Measurements from ENCODE around the gene MBOAT7.
"Not testable (repeated sequence)": the region's sequence is repeated elsewhere in the genome, so short reads cannot be mapped to it uniquely, and the experiment has no call there.

Gene MBOAT7

DNA sequence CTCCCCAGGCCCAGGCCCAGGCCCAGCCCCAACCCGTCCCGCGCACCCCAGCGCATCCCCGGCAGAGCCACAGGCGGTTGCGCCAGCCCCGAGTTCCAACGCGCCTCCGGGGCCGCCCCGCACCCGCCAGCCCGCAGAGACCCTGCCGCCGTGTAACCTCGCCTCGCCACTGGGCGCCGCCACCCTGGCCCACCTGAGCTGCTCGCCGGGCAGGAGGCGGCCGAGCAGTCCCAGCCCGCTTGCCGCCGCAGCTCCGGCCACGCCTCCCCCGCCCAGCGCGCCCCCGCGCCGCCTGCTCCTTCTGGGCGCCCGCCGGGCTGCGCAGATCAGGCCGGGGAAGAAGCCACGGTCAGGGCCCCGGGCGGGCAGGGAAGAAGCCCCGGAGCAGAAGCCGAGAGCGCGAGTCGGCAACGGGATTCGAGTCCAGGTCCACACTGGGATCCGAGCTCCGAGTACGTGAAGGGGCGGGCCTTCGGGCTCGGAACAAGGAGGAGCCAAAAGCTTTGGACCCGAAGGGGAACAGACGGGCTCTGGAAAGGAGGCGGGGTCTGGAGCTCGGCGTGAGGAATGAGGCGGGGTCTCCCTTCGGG lies at the start of gene MBOAT7:
Gene MBOAT7 (minus strand): TSS at position 436 of the 590 bp plus-strand sequence. CDS start 1,072 bp downstream, outside the sequence.
- no peak for DNase-seq

DNA sequence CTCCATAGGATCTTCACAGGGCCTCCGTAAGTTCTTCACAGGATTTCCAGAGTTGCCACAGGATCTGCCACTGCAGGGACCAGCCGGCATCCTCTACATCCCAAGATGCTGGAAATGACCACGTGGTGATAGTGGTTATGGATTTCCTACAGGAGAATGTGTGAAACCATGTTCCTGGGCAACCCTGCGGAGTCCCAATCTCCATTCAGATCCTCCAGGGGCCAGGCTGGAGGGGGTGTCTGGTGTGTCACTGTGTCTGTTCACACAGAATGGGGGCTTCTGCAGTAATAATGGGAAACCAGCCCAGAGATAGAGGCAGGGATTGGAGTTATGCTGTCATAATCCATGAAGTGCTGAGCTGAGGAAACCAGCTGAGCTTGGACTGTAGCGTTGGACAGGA lies 44.6 kb upstream of the MBOAT7 start:
- no peak for DNase-seq

- DNase-seq: no peak
Observed at GRCh38 chr19:54231077-54231931, 41.9 kb upstream of the MBOAT7 start.

GRCh38 chr19:54230031-54230430 lies 40.7 kb upstream of the MBOAT7 start:
- DNase-seq: no peak

- DNase-seq: no peak
Observed at GRCh38 chr19:54229146-54229545, 39.8 kb upstream of the MBOAT7 start.

GRCh38 chr19:54224619-54225018 lies 35.2 kb upstream of the MBOAT7 start:
- not testable (repeated sequence) for DNase-seq

DNA sequence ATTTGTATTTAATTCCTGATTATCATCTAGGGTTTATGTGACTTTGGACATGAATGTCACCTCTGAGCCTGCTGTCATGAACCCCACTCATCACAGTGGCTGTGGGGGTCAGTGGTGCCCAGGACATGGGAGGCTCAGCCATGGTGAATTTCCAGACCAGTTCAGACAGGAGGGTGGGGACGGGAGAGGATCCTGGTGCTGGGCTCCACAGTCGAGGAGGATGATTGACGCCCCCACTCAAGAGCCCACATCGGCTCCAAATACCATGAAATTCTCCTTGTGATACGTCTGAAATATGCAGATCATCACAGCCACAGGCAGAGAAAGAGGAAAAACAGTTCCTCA lies 34.5 kb upstream of the MBOAT7 start:
- not testable (repeated sequence) for DNase-seq

GRCh38 chr19:54223277-54223936 lies 34.0 kb upstream of the MBOAT7 start:
- DNase-seq: not testable (repeated sequence)

DNA sequence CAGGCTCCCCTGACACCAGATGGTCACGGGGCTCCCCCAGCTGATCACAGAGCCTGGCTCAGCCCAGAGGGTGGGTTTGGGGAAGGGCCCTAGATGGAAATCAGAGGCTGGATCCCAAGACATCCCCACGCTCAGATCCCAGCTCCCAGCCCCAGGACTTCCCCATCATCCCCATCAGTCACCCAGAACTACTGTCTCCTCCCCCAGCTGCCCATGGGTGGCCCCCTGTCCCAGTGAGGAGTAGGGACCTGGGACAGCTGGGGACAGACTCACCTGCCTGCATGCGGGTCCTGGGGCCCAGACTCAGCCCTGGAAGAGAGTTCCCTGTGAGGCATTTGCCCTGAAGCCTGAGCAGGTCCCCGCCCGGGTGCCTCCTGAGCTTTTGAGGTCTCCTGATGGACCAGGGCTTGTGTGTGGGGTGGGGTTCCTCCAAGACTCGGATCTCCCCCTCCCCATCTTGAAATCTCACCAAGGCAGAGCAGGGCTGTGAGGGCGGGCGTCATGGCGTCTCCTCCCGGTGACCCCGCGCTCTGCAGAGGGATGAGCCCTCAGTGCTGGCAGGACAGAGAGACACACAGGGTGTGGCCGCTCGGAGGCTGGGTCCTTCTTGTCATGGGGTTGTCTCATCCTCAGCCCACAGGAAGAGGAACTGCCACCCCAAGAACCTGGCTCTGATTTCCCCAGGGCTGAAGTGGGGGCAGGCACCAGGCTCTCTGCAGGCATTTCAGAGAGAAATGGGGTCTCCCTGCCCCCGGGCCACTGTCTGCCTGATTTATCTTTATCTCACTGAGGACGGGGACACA lies 33.3 kb upstream of the MBOAT7 start, which contains the start of gene LILRB3:
Gene LILRB3 (minus strand): TSS at position 534 of the 803 bp plus-strand sequence. CDS start 31 bp downstream, at position 503.
- not testable (repeated sequence) for DNase-seq

DNA sequence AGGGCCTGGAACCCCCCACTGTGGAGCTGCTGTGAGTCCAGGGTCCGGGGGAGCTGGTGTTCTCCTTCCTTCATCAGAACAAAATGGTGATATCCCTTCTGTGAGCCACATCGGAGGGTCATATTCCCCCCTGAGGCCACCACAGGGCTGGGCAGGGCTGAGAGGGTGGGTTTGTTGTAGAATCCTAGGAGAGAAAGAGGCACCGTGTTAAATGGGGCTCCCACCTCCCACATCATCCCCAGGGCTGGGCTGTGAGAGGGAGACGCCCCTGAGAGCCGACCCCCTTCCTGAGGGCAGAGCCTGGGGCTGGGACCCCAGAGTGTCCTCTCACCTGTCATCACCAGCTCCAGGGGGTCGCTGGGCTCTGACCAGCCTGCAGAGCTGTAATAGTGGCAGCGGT lies 32.6 kb upstream of the MBOAT7 start:
- DNase-seq: not testable (repeated sequence)

DNA sequence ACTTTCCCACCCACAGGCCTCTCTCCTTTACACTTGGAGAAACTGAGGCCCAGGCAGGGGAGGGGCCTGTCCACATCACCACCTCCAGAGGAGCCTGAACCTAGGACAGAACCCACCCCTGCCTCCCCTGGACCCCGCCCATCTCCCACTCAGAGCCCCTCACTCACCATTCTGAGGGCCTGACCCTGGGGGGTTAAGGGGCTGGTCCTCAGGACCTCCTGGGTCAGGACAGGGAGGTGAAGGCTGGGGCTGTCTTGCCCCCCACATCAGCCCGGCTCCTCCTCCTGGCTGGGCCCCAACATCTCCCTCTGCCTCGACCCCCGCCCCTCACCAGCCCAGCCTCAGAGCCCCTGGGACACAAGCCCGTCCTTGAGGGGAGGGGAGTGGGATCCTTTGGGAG lies 30.3 kb upstream of the MBOAT7 start:
- DNase-seq: not testable (repeated sequence)

DNA sequence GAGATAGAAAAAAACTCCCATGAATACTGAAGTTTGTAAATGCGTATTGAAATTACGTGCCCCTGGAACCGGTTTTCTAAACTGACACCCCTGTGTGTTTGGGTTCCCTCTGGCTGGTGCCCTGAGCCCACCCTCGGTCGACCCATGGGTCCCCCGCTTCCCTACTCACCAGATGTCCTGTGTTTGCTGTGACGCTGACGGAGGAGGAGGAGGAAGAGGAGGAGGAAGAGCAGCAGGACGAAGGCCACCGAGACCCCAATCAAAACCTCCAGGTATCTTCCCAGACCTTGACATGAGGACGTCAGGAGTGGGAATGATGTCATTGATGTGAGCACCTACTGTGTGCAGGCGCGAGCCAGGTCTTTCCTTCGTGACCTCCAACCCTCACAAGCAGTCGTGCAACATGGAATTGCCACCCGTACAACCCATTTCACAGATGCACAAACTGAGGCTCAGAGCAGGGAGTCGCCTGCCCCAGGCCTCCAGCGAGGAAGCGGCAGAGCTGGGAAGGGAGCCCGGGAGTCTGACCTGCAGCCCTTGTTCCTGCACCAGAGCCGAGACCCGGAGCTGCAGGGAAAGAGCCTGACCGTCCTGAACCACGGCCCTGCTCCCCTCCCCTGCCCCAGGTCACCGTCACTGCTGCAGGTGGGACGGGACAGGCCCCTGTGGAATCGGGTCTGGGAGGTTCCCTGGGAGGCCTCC lies 29.7 kb upstream of the MBOAT7 start:
- no peak for DNase-seq

- DNase-seq: no peak
Observed at GRCh38 chr19:54218259-54218658, 28.9 kb upstream of the MBOAT7 start.

- not testable (repeated sequence) for DNase-seq
Observed at GRCh38 chr19:54217517-54218247, 28.3 kb upstream of the MBOAT7 start.

DNA sequence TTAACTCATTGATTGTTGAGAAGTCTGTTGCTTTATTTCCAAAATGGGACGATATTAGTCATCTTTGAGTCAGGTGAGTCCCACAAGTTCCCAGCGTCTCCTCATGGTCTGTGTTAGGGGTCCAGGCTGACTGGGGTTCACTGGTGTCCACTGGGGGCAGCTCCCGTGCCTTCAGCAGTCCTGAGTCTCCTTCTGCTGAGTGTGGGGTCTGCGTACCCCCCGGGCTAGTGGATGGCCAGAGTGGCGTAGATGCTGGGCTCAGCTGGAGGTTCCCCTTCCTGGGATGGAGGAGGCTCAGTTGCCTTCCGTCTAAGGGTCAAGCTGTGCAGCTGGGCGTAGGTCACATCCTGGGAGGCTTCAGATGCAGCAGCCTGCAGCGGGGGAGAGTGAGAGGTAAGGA lies 27.5 kb upstream of the MBOAT7 start:
- DNase-seq: no peak

DNA sequence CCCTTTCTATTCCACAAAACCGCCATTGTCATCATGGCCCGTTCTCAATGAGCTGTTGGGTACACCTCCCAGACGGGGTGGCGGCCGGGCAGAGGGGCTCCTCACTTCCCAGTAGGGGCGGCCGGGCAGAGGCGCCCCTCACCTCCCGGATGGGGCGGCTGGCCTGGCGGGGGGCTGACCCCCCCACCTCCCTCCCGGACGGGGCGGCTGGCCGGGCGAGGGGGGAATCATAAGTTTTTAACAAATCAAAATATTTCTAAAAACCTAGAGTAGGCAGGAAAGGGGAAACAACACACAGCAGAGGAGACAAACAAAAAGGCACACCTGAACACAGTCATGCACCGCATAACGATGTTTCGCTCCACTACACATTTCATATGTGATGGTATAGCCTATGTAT lies 25.4 kb upstream of the MBOAT7 start:
- not testable (repeated sequence) for DNase-seq

GRCh38 chr19:54214217-54214616 lies 24.8 kb upstream of the MBOAT7 start:
- DNase-seq: not testable (repeated sequence)

GRCh38 chr19:54211235-54211634 lies 21.9 kb upstream of the MBOAT7 start:
- DNase-seq: no peak

DNA sequence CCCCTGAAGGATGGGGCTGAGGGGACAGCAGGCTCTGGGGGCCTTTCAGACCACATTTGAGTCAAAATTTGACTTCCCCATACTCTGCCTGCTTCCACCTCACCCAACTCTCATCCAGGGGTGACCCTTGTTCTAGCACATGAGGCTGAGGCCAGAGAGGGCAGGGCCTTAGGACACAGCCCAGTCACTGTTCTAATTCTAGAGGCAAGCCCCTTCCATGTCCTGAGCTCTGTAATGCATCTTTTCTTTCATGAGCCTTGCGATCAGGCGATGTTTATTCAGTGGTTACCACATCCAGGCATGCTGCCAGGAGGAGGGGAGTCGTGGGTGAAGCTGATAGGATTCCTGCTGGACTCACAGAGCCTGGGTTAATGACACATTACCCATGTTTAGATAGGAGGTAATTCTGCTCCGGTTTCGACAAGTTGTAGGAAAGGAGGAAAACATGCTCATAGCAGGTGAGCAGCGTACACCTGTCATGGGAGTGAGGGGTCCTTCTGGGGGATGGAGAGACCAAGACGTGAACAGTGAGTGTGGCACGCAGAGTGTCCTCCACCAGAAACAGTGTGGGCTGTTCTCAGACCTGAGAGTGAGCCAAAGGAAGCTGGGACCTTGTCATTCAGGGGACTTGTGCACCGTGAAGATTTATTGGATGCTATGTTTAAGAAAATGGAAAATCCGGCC lies 20.6 kb upstream of the MBOAT7 start:
- DNase-seq: no peak

DNA sequence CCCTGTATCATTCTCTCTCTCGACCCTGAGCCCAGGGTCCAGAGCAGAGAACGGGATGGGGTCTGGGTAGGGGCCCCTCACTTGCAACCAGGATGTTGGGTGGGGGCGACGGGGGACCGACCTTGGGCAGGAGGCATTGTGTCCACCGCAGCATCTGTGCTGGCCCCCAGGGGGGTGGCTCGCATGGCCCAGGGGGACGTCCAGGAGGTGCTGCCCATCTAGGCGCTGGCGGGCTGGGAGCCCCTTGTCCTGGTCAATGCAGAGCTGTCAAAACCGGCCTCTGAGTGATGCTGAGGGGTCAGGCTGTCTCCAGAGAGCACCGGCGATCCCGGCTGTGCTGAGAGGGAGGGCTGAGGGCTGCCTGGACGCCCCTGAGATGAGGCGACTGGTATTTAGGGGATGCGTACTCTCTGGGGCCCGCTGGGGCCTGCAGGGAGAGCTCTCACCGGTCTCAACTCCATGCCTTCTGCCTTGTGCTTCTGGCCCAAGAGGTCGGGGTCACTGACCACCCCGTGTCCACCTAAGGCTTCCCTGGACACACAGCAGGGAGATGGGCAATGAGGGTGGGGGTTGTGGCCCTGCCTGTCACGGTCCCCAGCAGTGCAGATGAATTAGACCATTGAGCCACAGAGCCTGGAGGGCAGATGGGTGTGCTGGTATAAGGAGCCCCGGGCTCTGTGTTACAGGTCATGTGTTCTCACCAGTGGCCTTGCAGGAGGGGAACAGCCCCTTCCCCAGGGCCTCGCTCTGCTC lies 19.9 kb upstream of the MBOAT7 start:
- no peak for DNase-seq

Data from NCI-H1048 (cell line).